ENCODE data around the gene OSR1.
"Not testable (repeated sequence)": the region's sequence is repeated elsewhere in the genome, so short reads cannot be mapped to it uniquely, and the experiment has no call there.

The OSR1 gene

DNA sequence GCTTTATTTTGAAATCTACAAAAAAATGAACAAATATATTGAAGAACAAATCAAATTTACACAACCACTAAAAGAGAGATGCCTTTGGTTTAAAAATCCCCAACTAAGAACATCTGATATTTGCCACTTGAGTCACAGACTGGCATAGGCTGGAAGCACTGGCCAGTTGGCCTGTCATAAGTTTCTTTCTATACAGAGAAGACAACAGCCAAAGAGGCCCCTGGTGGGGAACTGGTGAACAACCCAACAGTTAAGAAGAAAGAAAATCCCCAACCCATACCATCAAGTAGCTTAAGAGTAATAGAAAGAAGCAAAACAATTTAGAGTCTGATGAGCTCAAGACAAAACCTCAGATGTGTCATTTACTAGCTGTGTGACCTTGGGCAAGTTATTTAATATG lies 45.5 kb downstream of the OSR1 start:
- DNase-seq, result no peak
- Mint-ChIP-seq H3K4me3 (no peak overlapping the region), H3K4me1 (peaks cover 9% of the 10 kb centered on the region), H3K9me3 (peaks cover 39% of the 10 kb centered on the region), H3K27ac (no peak overlapping the region), H3K27me3 (ENCODE audit: low read depth, poor library complexity) (no peaks in the 10 kb centered on the region), H3K36me3 (ENCODE audit: low read depth) (peaks cover 27% of the 10 kb centered on the region)
- TF ChIP-seq, protein P1, sequence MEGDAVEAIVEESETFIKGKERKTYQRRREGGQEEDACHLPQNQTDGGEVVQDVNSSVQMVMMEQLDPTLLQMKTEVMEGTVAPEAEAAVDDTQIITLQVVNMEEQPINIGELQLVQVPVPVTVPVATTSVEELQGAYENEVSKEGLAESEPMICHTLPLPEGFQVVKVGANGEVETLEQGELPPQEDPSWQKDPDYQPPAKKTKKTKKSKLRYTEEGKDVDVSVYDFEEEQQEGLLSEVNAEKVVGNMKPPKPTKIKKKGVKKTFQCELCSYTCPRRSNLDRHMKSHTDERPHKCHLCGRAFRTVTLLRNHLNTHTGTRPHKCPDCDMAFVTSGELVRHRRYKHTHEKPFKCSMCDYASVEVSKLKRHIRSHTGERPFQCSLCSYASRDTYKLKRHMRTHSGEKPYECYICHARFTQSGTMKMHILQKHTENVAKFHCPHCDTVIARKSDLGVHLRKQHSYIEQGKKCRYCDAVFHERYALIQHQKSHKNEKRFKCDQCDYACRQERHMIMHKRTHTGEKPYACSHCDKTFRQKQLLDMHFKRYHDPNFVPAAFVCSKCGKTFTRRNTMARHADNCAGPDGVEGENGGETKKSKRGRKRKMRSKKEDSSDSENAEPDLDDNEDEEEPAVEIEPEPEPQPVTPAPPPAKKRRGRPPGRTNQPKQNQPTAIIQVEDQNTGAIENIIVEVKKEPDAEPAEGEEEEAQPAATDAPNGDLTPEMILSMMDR (IDR thresholded peaks at IDR 0.05), result no peak

DNA sequence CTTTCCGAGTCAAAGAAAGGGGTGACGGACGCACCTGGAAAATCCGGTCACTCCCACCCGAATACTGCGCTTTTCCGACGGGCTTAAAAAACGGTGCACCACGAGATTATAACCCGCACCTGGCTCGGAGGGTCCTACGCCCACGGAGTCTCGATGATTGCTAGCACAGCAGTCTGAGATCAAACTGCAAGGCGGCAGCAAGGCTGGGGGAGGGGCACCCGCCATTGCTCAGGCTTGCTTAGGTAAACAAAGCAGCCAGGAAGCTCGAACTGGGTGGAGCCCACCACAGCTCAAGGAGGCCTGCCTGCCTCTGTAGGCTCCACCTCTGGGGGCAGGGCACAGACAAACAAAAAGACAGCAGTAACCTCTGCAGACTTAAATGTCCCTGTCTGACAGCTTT lies 52.4 kb downstream of the OSR1 start:
- Mint-ChIP-seq H3K4me1 (peaks cover 50% of the 10 kb centered on the region), H3K9me3 (peaks cover 25% of the 10 kb centered on the region), H3K36me3 (ENCODE audit: low read depth) (peaks cover 14% of the 10 kb centered on the region)
- peak; percentile 31 for DNase-seq
- not testable (repeated sequence) for H3K4me3 Mint-ChIP-seq; H3K27ac Mint-ChIP-seq; H3K27me3 Mint-ChIP-seq (ENCODE audit: low read depth, poor library complexity)

GRCh38 chr2:19305400-19306055 lies 52.9 kb downstream of the OSR1 start:
- H3K4me1 Mint-ChIP-seq, result peaks cover 54% of the 10 kb centered on the region
- peaks cover 14% of the 10 kb centered on the region for H3K36me3 Mint-ChIP-seq (ENCODE audit: low read depth)
- not testable (repeated sequence) for H3K27me3 Mint-ChIP-seq (ENCODE audit: low read depth, poor library complexity); DNase-seq
- H3K9me3 Mint-ChIP-seq, result peaks cover 21% of the 10 kb centered on the region
- H3K27ac Mint-ChIP-seq, result peak overlapping the region; percentile 51
- H3K4me3 Mint-ChIP-seq, result peak overlapping the region; percentile 60

- Mint-ChIP-seq H3K4me3 (no peak overlapping the region), H3K27me3 (ENCODE audit: low read depth, poor library complexity) (no peaks in the 10 kb centered on the region), H3K9me3 (peaks cover 12% of the 10 kb centered on the region), H3K27ac (no peak overlapping the region), H3K4me1 (peaks cover 82% of the 10 kb centered on the region), H3K36me3 (ENCODE audit: low read depth) (peaks cover 15% of the 10 kb centered on the region)
- no peak for DNase-seq
- TF ChIP-seq, protein P1 (IDR thresholded peaks at IDR 0.05), result no peak
Observed at GRCh38 chr2:19301706-19302105, 56.7 kb downstream of the OSR1 start.

Measured in nephron progenitor cell (in vitro differentiated cells).